A549 (cell line): ENCODE results near the gene KRTAP12-4. TPM values are rescaled to one million over a fixed set of nuclear protein-coding genes. Genes with fewer than 3 reads are reported as not detected.

ENCODE experiments used
- ATAC-seq, 2 experiments: fragments of 200-7000 bp in 1 of 2; fragments of >200 bp in 1 of 2; cut with Nextera tagmentation in 1 of 2; cut with Tn5 transposase in 1 of 2; 3 replicates each; pipeline versions ENCODE4 v1.8.0 to v1.9.1; 2018 to 2020; ENCODE audit warnings: mild to moderate bottlenecking in 1 of 2, moderate library complexity in 1 of 2
- CTCF ChIA-PET: fragments of 300-600 bp; sonication (Branson Sonifier 250); formaldehyde crosslinking; extraction: SDS; loops from one replicate; lab custom pipeline; 2021; ENCODE audit warnings: antibody characterized with exemption, inconsistent platforms; lab: Yijun Ruan, JAX
- POLR2A ChIA-PET: fragments of 350-600 bp; formaldehyde crosslinking; extraction: SDS; loops from one replicate; lab custom pipeline; 2021; ENCODE audit warnings: antibody characterized with exemption, inconsistent platforms; lab: Yijun Ruan, JAX
- DNase-seq, 2 experiments: peaks; one replicate each; pipeline versions ENCODE4 v3.0.0 to v3.0.0-alpha.2; 2011 to 2016; ENCODE audit warnings: low read depth in 1 of 2, low spot score in 1 of 2
- FAIRE-seq: peaks from 2 replicates; lab custom pipeline; 2011; peaks lifted over from hg19 to GRCh38; lab: Jason Lieb, UNC
- H3K27ac ChIP-seq, 2 experiments: fragments of >200 bp; sonication (Bioruptor Twin); formaldehyde crosslinking; 3 replicates each; pipeline ENCODE4 v1.5.1; 2016 to 2017
- H3K4me1 ChIP-seq: fragments of >200 bp; sonication (Bioruptor Twin); formaldehyde crosslinking; 3 replicates; pipeline ENCODE4 v1.6.1; 2016
- H3K4me2 ChIP-seq: fragments of >200 bp; sonication (Bioruptor Twin); formaldehyde crosslinking; 3 replicates; pipeline ENCODE4 v1.6.1; 2016
- H3K4me3 ChIP-seq: fragments of >200 bp; sonication (Bioruptor Twin); formaldehyde crosslinking; 3 replicates; pipeline ENCODE4 v1.5.1; 2016
- H3K9me3 ChIP-seq: fragments of >200 bp; sonication (Bioruptor Twin); formaldehyde crosslinking; 3 replicates; pipeline ENCODE4 v1.6.1; 2016
- BHLHE40 ChIP-seq: IDR thresholded peaks from 2 replicates; pipeline ENCODE4 v1.6.1; 2012; ENCODE audit warnings: low read depth, low read length, inconsistent platforms
- CBX2 ChIP-seq: fragments of 200-600 bp; sonication (generic); IDR thresholded peaks from 2 replicates; pipeline ENCODE4 v1.6.1; 2016; ENCODE audit warnings: low read depth, mild to moderate bottlenecking, borderline replicate concordance
- CBX8 ChIP-seq: fragments of 200-600 bp; sonication (generic); IDR thresholded peaks from 2 replicates; pipeline ENCODE4 v1.6.1; 2016
- CHD4 ChIP-seq: fragments of 200-600 bp; sonication (generic); IDR thresholded peaks from 2 replicates; pipeline ENCODE4 v1.6.1; 2016; ENCODE audit warnings: antibody characterized with exemption, mild to moderate bottlenecking, borderline replicate concordance
- CTCF ChIP-seq: fragments of >200 bp; sonication (Bioruptor Twin); formaldehyde crosslinking; IDR thresholded peaks from 3 replicates; pipeline ENCODE4 v1.5.1; 2016
- E2F6 ChIP-seq: IDR thresholded peaks from 2 replicates; pipeline ENCODE4 v1.6.1; 2012; ENCODE audit warnings: low read depth, borderline replicate concordance
- ELK1 ChIP-seq: fragments of 150-350 bp; IDR thresholded peaks from 2 replicates; pipeline ENCODE4 v1.6.1; 2014; ENCODE audit warnings: low read depth, mild to moderate bottlenecking, low read length
- ESRRA ChIP-seq: fragments of 150-350 bp; IDR thresholded peaks from 2 replicates; pipeline ENCODE4 v1.6.1; 2014; ENCODE audit warnings: mild to moderate bottlenecking, low read length, borderline replicate concordance
- FOSB ChIP-seq: fragments of 250-450 bp; sonication (Bioruptor Pico); IDR thresholded peaks from 2 replicates; pipeline ENCODE4 v1.5.0; 2020; ENCODE audit warnings: mild to moderate bottlenecking, moderate library complexity
- FOXS1 ChIP-seq: fragments of 250-450 bp; sonication (Bioruptor Pico); IDR thresholded peaks from 2 replicates; pipeline ENCODE4 v1.5.0; 2020; ENCODE audit warnings: mild to moderate bottlenecking, moderate library complexity
- GATA3 ChIP-seq: IDR thresholded peaks from 2 replicates; pipeline ENCODE4 v1.6.1; 2012; ENCODE audit warnings: borderline replicate concordance
- HEYL ChIP-seq: fragments of 250-450 bp; sonication (Bioruptor Pico); IDR thresholded peaks from 2 replicates; pipeline ENCODE4 v1.8.0; 2021; ENCODE audit warnings: mild to moderate bottlenecking, moderate library complexity
- HMGXB4 ChIP-seq: fragments of 250-450 bp; sonication (Bioruptor Pico); IDR thresholded peaks from 2 replicates; pipeline ENCODE4 v1.5.0; 2021; ENCODE audit warnings: mild to moderate bottlenecking, moderate library complexity, borderline replicate concordance
- HOXB5 ChIP-seq: fragments of 250-450 bp; sonication (Bioruptor Pico); IDR thresholded peaks from 2 replicates; pipeline ENCODE4 v1.5.0; 2020; ENCODE audit warnings: mild to moderate bottlenecking, moderate library complexity
- JUN ChIP-seq, 2 experiments: fragments of >200 bp; sonication (Bioruptor Twin); formaldehyde crosslinking; IDR thresholded peaks; 2 replicates in 1 of 2; 3 replicates in 1 of 2; pipeline ENCODE4 v1.6.1; 2016 to 2017
- KDM5A ChIP-seq: fragments of 200-600 bp; sonication (generic); IDR thresholded peaks from 2 replicates; pipeline ENCODE4 v1.6.1; 2016; ENCODE audit warnings: antibody characterized with exemption, mild to moderate bottlenecking
- MAFK ChIP-seq: fragments of 450-650 bp; IDR thresholded peaks from 2 replicates; pipeline ENCODE4 v1.6.1; 2014; ENCODE audit not compliant: partially characterized antibody
- NFE2L2 ChIP-seq: fragments of 150-350 bp; conservative IDR thresholded peaks from 2 replicates; pipeline ENCODE4 v1.6.1; 2014; ENCODE audit warnings: low read length
- NPAS2 ChIP-seq: fragments of 250-450 bp; sonication (Bioruptor Pico); IDR thresholded peaks from 2 replicates; pipeline ENCODE4 v1.8.0; 2022; ENCODE audit warnings: mild to moderate bottlenecking, moderate library complexity, borderline replicate concordance
- NR3C1 ChIP-seq: fragments of >200 bp; sonication (Bioruptor Twin); formaldehyde crosslinking; IDR thresholded peaks from 3 replicates; pipeline ENCODE4 v1.6.1; 2017
- POLR2A ChIP-seq: IDR thresholded peaks from 2 replicates; pipeline ENCODE4 v1.6.1; 2012; ENCODE audit warnings: mild to moderate bottlenecking, low read length
- TP53 ChIP-seq: fragments of 250-450 bp; sonication (Bioruptor Pico); IDR thresholded peaks from 2 replicates; pipeline ENCODE4 v1.5.0; 2021; ENCODE audit warnings: mild to moderate bottlenecking, moderate library complexity
- ZFP36 ChIP-seq: fragments of 450-650 bp; IDR thresholded peaks from 2 replicates; pipeline ENCODE4 v1.6.1; 2014; ENCODE audit warnings: borderline replicate concordance; ENCODE audit not compliant: partially characterized antibody
- ZSCAN20 ChIP-seq: fragments of 250-450 bp; sonication (Bioruptor Pico); IDR thresholded peaks from 2 replicates; pipeline ENCODE4 v1.8.0; 2022; ENCODE audit warnings: mild to moderate bottlenecking, moderate library complexity
- WGBS: methylation state at CpG from one replicate; pipeline ENCODE4 v1.1.6; 2017; ENCODE audit errors: missing lambda C conversion rate; 5-methylcytosine and 5-hydroxymethylcytosine counted together
- polyA plus RNA-seq, 4 experiments: library from polyadenylated mRNA; depleted of rRNA in 3 of 4; stranded (reverse); fragments of >200 nt; fragmentation: RNase III in 1 of 4; extraction: RNeasy Plus Mini Kit Qiagen cat#74134 plus additional on column Dnase treatment in 1 of 4; gene quantifications; 2 replicates in 3 of 4; 3 replicates in 1 of 4; pipeline ENCODE4 v1.2.3, GENCODE V29; 2011 to 2017
- TF ChIP-seq, protein P1 (sequence below): fragments of >200 bp; sonication (Bioruptor Twin); formaldehyde crosslinking; IDR thresholded peaks from 2 replicates; pipeline ENCODE4 v1.6.1; 2016

The KRTAP12-4 gene
- polyA plus RNA-seq, 2 of the 4 experiments (the other 2 are of a cell fraction): not detected

GRCh38 chr21:44637018-44637850 lies 17.2 kb downstream of the KRTAP12-4 start, which contains the start of gene KRTAP10-10:
Gene KRTAP10-10 (plus strand): TSS chr21:44637356. CDS start chr21:44637418, 62 bp downstream.
- TF ChIP-seq BHLHE40: no peak
- TF ChIP-seq FOSB: no peak
- no peak for TF ChIP-seq TP53 (CRISPR knock-in tag)
- no peak for TF ChIP-seq ELK1
- no peak for TF ChIP-seq ZSCAN20
- TF ChIP-seq CBX8: no peak
- no peak for TF ChIP-seq HMGXB4 (CRISPR knock-in tag)
- TF ChIP-seq FOXS1: no peak
- no peak for TF ChIP-seq CHD4
- no peak for TF ChIP-seq HEYL
- TF ChIP-seq MAFK: no peak
- TF ChIP-seq, all 56 proteins: peak for 0
- ChIA-PET CTCF (interaction anchor here (1.2 kb wide), 1 partner anchor 16 kb away, joined by 3 read pairs; no protein-coding TSS in a partner anchor), POLR2A (no interaction called here)
- DNase-seq (no peak), FAIRE-seq (no peak), ATAC-seq (no peak; a peak in 1 of 6 replicates)
- Histone ChIP-seq H3K4me3 (no peak within 1 kb of the TSS), H3K27ac (no peak within 1 kb of the TSS), H3K9me3 (peaks cover 3% of the 10 kb centered on the region; the same call in 2 of the 3 replicates), H3K4me1 (no peaks in the 10 kb centered on the region), H3K4me2 (no peak within 1 kb of the TSS)
- 52% methylated on average over 11 of the region's 21 CpGs for WGBS

DNA sequence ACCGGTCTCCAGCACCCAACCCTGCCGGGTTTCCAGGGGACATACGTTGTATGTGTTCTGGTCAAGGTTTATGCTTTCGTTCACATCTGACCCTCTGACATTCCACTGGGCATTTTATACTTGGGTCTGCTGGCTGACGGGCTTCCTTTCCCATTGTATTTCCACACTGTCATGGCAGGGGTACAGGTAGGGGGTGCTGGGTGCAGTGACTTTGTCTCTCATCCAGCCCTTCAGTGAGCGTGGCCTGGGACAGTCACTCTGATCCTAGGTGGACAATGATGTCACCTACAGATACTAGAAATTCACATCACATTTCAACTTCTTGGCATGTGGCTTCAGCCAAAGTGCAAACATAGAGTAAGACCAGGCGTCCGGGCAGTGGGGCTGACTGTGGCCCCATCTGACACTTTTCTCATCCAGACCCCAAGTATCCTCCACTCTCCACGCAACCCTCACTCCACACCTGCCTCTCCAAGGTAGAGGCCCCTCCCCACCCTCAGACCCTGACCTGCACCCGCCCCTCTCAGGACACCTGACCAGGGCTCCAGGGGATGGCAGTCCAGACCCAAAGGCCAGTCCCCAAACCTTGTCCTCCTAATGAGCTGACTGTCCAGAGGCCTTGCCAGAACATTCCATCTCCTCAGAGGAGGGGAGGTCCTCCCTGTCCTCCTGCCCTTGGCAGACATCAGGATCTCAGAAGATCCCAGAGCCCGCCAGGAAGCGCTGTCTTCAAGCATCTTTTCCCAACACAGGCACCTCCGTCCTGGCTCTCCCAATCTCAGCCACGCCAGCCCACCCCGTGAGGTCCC lies 18.0 kb downstream of the KRTAP12-4 start:
- Histone ChIP-seq H3K9me3 (peaks cover 9% of the 10 kb centered on the region; the same call in 2 of the 3 replicates), H3K4me3 (no peak overlapping the region), H3K4me2 (no peak overlapping the region), H3K27ac (no peak overlapping the region), H3K4me1 (no peaks in the 10 kb centered on the region)
- CTCF ChIA-PET: interaction anchor here (1.2 kb wide), 1 partner anchor 15 kb away, joined by 3 read pairs; no protein-coding TSS in a partner anchor
- 47% methylated on average over 9 of the region's 15 CpGs for WGBS
- FAIRE-seq (no peak), DNase-seq (no peak), ATAC-seq (no peak)
- POLR2A ChIA-PET: no interaction called here
- TF ChIP-seq CTCF (no peak), ESRRA (no peak), NFE2L2 (no peak), NPAS2 (CRISPR knock-in tag) (no peak), FOXS1 (no peak), E2F6 (no peak), KDM5A (no peak), JUN (IDR thresholded peaks at IDR 0.05) (no peak), BHLHE40 (no peak), CBX2 (no peak), HMGXB4 (CRISPR knock-in tag) (no peak), NR3C1 (no peak), HOXB5 (CRISPR knock-in tag) (no peak), GATA3 (no peak), ZFP36 (no peak), POLR2A (no peak)
- TF ChIP-seq, protein P1, sequence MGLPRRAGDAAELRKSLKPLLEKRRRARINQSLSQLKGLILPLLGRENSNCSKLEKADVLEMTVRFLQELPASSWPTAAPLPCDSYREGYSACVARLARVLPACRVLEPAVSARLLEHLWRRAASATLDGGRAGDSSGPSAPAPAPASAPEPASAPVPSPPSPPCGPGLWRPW: no peak
